Urinary bladder (tissue), 4 donors: Measurements from ENCODE around the gene DAGLA. TPM values are rescaled to one million over a fixed set of nuclear protein-coding genes. Genes with fewer than 3 reads are reported as not detected.

Source experiments
- DNase-seq: peaks from one replicate; pipeline ENCODE4 v3.0.0-alpha.2; 2015; ENCODE audit errors: extremely low spot score
- H3K27ac ChIP-seq: one replicate; pipeline ENCODE4 v1.5.1; 2013; ENCODE audit warnings: low read depth, mild to moderate bottlenecking, moderate library complexity
- H3K36me3 ChIP-seq: one replicate; pipeline ENCODE4 v1.6.1; 2013; ENCODE audit warnings: mild to moderate bottlenecking, moderate library complexity; ENCODE audit not compliant: insufficient read depth
- H3K4me1 ChIP-seq: one replicate; pipeline ENCODE4 v1.6.1; 2013; ENCODE audit warnings: mild to moderate bottlenecking, moderate library complexity; ENCODE audit not compliant: insufficient read depth
- H3K4me3 ChIP-seq: one replicate; pipeline ENCODE4 v1.5.1; 2013; ENCODE audit warnings: low read depth, low read length
- WGBS: extraction: QIAGEN DNeasy Blood & Tissue Kit; methylation state at CpG from one replicate; pipeline ENCODE4 v1.1.7; 2013; 5-methylcytosine and 5-hydroxymethylcytosine counted together
- polyA plus RNA-seq: library from polyadenylated mRNA; stranded (reverse); fragments of 200-250 nt; gene quantifications from one replicate; pipeline ENCODE4 v1.2.3, GENCODE V29; 2013
- total RNA-seq: library from RNA; depleted of rRNA; stranded (reverse); fragments of >200 nt; gene quantifications from one replicate; pipeline ENCODE4 v1.2.3, GENCODE V29; 2014
- donor health status: healthy with polysubstance abuse.
- donor health status: healthy.

DAGLA gene
- total and polyA plus RNA-seq, 2 donors, result 1.8 to 2.5 TPM

DNA sequence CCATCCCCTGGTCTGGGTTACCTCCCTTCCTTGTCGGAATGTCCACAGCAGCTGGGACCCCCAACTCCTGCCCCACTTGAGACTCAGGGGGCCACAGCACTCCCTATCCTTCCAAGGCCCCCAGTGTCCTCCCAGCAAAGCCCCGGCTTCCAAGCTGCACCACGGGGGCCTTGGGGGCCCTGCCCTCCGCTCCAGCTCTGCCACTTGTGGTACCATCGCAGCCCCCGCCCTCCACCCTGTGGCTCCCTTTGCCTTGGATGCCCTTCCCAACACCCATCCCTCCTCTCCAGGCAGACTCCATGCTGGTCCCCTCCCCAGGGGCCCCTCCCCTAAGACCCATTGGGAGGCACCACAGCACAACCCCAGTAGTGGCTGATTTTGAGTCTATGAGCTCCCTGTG, 94.9 kb downstream of the DAGLA start:
- Histone ChIP-seq H3K27ac (no peak overlapping the region), H3K36me3 (no peaks in the 10 kb centered on the region), H3K4me1 (no peaks in the 10 kb centered on the region), H3K4me3 (no peak overlapping the region)
- DNase-seq, result no peak
- 93% methylated on average over 6 of the region's 6 CpGs for WGBS

DNA sequence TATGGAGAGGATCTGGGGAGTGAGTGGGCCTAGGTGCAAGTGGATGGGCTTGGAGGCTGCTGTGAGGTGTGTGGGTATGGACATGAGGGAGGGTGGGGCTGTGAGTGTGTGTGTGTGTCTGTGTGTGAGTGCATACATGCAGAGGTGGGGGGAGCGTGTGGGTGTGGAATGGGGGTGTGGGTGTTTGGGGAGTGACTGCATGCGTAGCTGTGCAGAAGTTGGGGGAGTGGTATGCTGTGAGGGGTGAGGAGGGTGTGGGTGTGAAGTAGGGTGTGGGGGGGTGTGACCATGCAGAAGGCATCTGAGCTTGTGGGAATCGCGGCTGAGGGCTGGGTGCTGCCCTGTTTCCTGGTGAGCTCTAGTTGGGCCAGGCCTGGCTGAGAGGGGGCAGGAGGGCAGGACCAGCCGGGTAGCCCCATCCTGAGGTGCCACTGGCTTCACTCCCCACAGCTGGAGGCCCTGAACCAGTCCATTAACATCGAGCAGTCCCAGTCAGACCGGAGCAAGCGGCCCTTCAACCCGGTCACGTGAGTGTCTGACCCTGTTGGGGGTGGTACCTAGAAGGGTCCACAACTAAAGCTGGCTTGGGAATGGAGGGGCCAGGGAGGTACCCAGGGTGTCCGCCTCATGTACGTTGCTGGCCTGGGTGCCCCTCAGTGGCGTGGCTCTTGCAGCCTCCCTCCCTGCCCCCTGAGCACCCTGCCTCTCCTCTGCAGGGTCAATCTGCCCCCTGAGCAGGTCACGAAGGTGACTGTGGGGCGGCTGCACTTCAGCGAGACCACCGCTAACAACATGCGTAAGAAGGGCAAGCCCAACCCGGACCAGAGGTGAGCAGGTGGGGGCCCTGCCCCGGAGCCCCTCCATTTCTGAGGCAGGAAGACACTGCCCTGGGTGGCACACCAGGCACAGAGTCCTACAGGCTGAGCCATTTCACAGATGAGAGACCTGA, 95.7 kb downstream of the DAGLA start:
- H3K4me3 ChIP-seq, result no peak overlapping the region
- no peaks in the 10 kb centered on the region for H3K4me1 ChIP-seq
- WGBS, result 85% methylated on average over 20 of the region's 20 CpGs
- DNase-seq, result no peak
- H3K27ac ChIP-seq, result no peak overlapping the region
- H3K36me3 ChIP-seq, result no peaks in the 10 kb centered on the region

- 75% methylated on average over 9 of the region's 9 CpGs for WGBS
- Histone ChIP-seq H3K4me1 (no peaks in the 10 kb centered on the region), H3K4me3 (no peak overlapping the region), H3K36me3 (no peaks in the 10 kb centered on the region), H3K27ac (no peak overlapping the region)
- DNase-seq, result no peak
These were observed 96.4 kb downstream of the DAGLA start for GRCh38 chr11:61776561-61777075.

- no peaks in the 10 kb centered on the region for H3K4me1 ChIP-seq
- H3K4me3 ChIP-seq, result no peak overlapping the region
- no peak overlapping the region for H3K27ac ChIP-seq
- H3K36me3 ChIP-seq, result no peaks in the 10 kb centered on the region
- DNase-seq, result no peak
- 52% methylated on average over 67 of the region's 67 CpGs for WGBS
These were observed 97.3 kb downstream of the DAGLA start for GRCh38 chr11:61777234-61778090.

- H3K4me3 ChIP-seq, result no peak overlapping the region
- WGBS, result 89% methylated on average over 11 of the region's 11 CpGs
These were observed 98.2 kb downstream of the DAGLA start for GRCh38 chr11:61778357-61778886.

DNA sequence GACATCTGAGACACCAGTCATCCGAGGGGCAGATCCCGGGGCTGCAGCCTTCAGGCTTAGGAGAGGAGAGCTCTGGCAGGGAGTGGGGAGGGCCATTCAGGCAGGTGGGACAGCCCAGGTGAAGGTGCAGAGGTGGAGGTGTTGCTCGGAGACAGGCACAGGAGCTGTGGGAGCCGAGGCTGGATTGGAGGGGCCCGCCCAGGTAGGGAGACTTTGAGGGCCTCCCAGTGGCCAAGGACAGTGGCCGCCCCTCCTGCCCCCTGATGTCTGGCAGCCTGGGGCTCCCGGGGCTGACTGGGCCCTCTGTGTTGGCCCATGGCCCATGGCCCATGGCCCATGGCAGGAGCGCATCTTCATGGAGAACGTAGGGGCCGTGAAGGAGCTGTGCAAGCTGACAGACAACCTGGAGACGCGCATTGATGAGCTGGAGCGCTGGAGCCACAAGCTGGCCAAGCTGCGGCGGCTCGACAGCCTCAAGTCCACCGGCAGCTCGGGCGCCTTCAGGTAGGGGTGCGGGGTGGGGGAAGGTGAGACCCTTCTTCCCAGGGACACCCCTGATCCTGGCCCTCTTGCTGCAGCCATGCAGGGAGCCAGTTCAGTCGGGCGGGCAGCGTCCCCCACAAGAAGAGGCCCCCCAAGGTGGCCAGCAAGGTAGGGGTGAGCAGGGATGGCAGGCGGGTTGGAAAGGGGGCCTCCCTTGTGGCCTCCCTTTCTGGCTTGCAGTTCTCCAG, 98.9 kb downstream of the DAGLA start:
- no peaks in the 10 kb centered on the region for H3K4me1 ChIP-seq
- WGBS, result 86% methylated on average over 24 of the region's 24 CpGs
- no peak overlapping the region for H3K4me3 ChIP-seq
- no peak for DNase-seq
- H3K27ac ChIP-seq, result no peak overlapping the region
- no peaks in the 10 kb centered on the region for H3K36me3 ChIP-seq

More at GRCh38 chr11:61778357-61778886, 98.2 kb downstream of the DAGLA start:
- Histone ChIP-seq H3K36me3 (no peaks in the 10 kb centered on the region), H3K27ac (no peak overlapping the region), H3K4me1 (no peaks in the 10 kb centered on the region)
- DNase-seq, result no peak

DNA sequence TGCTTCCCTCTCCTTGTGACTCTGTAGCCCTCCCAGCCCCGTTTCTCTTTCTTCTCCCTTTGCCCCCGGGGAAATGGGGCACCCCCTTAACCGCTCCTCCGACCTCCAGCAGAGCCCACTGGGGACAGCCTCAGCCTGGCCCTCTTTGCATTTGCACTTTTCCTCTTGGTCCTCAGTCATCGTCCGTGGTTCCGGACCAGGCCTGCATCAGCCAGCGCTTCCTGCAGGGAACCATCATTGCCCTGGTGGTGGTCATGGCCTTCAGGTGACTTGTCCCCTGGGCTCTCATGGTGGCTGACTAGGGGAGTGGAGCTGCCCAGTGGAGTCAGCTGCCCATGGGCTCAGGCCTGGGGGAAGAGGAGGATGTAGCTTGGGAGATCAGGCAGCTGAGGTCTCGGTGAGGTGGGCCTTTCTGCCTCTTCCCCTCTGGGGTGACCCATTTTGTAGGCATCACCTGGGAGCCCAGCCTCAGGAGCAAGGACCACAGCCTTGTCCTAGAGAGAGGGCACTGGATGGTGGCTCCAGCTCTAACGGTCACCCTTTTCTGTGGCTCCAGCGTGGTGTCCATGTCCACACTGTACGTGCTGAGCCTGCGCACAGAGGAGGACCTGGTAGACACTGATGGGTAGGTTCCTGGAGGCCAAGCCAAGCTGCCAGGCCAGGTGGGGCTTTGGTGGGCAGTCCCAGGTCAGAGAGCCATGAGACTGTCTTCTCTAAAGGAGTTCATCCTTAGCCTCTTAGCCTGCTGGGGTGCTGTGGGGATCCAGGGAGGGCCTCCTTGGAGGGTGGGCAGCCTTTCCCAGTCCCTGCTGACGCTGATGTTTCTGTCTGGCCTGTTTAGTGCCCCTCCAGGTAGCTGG, 99.7 kb downstream of the DAGLA start:
- no peaks in the 10 kb centered on the region for H3K4me1 ChIP-seq
- DNase-seq, result no peak
- H3K36me3 ChIP-seq, result no peaks in the 10 kb centered on the region
- WGBS, result 87% methylated on average over 14 of the region's 14 CpGs
- H3K27ac ChIP-seq, result no peak overlapping the region
- no peak overlapping the region for H3K4me3 ChIP-seq

GRCh38 chr11:61780581-61781162, 100.5 kb downstream of the DAGLA start:
- Histone ChIP-seq H3K36me3 (no peaks in the 10 kb centered on the region), H3K4me1 (no peaks in the 10 kb centered on the region), H3K4me3 (no peak overlapping the region), H3K27ac (no peak overlapping the region)
- no peak for DNase-seq
- WGBS, result 76% methylated on average over 9 of the region's 9 CpGs

DNA sequence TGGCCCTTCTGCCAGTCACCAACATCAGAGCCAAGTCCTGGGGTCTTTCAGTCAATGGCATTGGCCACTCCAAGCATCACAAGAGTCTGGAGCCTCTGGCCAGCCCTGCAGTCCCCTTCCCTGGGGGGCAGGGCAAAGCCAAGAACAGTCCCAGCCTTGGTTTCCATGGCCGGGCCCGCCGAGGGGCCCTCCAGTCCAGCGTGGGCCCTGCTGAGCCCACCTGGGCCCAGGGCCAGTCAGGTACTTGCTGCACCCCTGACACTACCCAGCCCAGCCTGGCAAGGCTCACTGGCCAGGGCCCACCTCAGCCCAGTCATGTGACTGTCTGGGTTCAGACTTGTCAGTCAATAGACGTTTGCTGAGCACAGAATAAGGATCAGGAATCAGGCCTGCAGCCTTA, 101.4 kb downstream of the DAGLA start:
- Histone ChIP-seq H3K4me3 (no peak overlapping the region), H3K27ac (no peak overlapping the region), H3K36me3 (no peaks in the 10 kb centered on the region), H3K4me1 (no peaks in the 10 kb centered on the region)
- DNase-seq, result no peak
- 85% methylated on average over 5 of the region's 5 CpGs for WGBS

DNA sequence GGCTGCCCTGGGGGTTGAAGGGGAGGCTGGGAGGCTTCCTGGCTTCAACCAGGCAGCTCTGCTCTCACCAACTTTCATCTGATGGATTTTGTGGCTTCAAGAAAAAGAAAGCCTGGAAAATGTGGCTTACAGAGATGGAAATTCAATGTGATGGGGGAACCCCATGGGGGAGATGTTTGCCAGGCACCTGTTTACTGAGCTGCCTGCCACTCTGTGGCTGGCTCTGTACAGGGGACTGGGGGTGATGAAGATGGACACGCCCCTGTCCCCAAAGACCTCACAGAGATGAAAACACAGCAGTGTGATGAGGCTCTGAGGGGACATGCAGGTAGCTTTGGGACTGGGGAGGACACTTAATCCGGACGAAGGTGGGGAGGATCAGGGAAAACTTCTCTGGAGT, 102.1 kb downstream of the DAGLA start:
- no peak for DNase-seq
- 91% methylated on average over 3 of the region's 3 CpGs for WGBS
- Histone ChIP-seq H3K36me3 (no peaks in the 10 kb centered on the region), H3K4me3 (no peak overlapping the region), H3K4me1 (no peaks in the 10 kb centered on the region), H3K27ac (no peak overlapping the region)

DNA sequence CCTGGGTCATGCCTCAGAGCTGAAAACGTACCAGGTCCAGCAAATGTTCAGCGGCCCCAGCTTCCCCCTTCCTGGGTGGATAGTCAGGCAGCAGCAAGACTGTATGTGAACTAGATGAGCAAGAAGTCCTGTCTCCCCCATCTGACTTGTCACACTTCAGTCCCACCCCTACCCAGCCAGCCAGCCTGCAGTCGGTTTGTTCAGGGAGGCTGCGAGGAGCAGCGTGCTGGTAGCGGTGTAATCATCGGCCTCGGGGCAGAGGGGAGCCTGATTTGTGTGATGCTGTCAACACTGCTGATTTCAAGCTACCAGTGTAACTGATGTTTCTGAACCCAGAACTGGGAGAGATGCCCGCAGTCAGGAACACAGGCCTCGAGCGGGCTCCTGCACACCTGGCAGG, 102.7 kb downstream of the DAGLA start:
- no peak for DNase-seq
- H3K36me3 ChIP-seq, result peaks cover 2% of the 10 kb centered on the region
- no peak overlapping the region for H3K27ac ChIP-seq
- WGBS, result 75% methylated on average over 11 of the region's 11 CpGs
- no peak overlapping the region for H3K4me3 ChIP-seq
- no peaks in the 10 kb centered on the region for H3K4me1 ChIP-seq
